Measurements from ENCODE around the gene LRRC63. TPM values are rescaled to one million over a fixed set of nuclear protein-coding genes. Genes with fewer than 3 reads are reported as not detected.

Gene LRRC63
- total RNA-seq, 1 donor from 2014 or later: 0.49 TPM

DNA sequence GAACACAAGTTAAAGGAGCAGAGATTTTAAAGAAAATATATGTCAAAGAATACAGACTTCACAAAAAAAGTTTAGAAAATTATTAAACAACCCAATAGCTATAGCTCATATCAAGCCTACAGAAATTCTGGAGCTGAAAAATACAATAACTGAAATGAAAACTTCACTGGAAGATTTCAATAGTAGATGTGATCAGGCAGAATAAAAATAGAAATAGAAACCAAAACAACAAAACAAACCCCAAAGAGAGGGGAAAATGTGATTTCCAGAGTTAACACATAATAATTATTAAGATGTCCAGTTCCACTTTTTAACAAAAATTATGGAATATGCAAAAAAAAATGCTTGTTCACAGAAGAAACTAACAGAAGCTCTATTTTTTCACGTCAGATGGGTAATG, 23.6 kb downstream of the LRRC63 start:
- no peak for TF ChIP-seq POLR2A (IDR thresholded peaks at IDR 0.05)
- TF ChIP-seq, protein P1, sequence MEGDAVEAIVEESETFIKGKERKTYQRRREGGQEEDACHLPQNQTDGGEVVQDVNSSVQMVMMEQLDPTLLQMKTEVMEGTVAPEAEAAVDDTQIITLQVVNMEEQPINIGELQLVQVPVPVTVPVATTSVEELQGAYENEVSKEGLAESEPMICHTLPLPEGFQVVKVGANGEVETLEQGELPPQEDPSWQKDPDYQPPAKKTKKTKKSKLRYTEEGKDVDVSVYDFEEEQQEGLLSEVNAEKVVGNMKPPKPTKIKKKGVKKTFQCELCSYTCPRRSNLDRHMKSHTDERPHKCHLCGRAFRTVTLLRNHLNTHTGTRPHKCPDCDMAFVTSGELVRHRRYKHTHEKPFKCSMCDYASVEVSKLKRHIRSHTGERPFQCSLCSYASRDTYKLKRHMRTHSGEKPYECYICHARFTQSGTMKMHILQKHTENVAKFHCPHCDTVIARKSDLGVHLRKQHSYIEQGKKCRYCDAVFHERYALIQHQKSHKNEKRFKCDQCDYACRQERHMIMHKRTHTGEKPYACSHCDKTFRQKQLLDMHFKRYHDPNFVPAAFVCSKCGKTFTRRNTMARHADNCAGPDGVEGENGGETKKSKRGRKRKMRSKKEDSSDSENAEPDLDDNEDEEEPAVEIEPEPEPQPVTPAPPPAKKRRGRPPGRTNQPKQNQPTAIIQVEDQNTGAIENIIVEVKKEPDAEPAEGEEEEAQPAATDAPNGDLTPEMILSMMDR (IDR thresholded peaks at IDR 0.05): no peak
- TF ChIP-seq POLR2AphosphoS5 (IDR thresholded peaks at IDR 0.05; ENCODE audit: insufficient read depth in 1 of 2, low read depth in 1 of 2): no peak
- Histone ChIP-seq H3K9me3 (no peaks in the 10 kb centered on the region), H3K4me3 (no peak overlapping the region), H3K27ac (no peak overlapping the region), H3K4me1 (no peaks in the 10 kb centered on the region), H3K27me3 (no peaks in the 10 kb centered on the region), H3K36me3 (no peaks in the 10 kb centered on the region)
- no peak for DNase-seq (ENCODE audit: extremely low spot score in 2 of 2)
- intact Hi-C loops (cut with DNase I): no loop called here

DNA sequence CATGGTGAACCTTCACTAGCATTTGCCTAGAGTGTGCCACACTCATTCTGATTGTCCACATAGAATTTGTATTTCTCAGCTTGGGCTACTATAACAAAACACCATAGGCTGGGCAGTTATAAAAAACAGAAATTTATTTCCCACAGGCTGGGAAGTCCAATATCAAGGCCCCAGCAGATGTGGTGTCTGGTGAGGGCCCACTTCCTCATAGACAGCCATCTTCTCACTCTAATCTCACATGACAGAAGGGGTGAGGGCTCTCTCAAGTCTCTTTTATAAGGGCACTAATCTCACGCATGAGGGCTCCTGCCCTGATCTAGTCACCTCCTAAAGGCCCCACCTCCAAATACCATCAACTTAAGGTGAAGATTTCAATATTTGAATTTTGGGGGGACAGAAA, 53.6 kb downstream of the LRRC63 start:
- Histone ChIP-seq H3K36me3 (no peaks in the 10 kb centered on the region), H3K9me3 (no peaks in the 10 kb centered on the region), H3K4me1 (no peaks in the 10 kb centered on the region), H3K27me3 (no peaks in the 10 kb centered on the region), H3K27ac (no peak overlapping the region), H3K4me3 (no peak overlapping the region)
- TF ChIP-seq POLR2AphosphoS5 (IDR thresholded peaks at IDR 0.05; ENCODE audit: insufficient read depth in 1 of 2, low read depth in 1 of 2) (no peak), POLR2A (IDR thresholded peaks at IDR 0.05) (no peak)
- TF ChIP-seq, protein P1 (IDR thresholded peaks at IDR 0.05): no peak
- no peak for DNase-seq (ENCODE audit: extremely low spot score in 2 of 2)
- intact Hi-C loops (cut with DNase I): no loop called here

DNA sequence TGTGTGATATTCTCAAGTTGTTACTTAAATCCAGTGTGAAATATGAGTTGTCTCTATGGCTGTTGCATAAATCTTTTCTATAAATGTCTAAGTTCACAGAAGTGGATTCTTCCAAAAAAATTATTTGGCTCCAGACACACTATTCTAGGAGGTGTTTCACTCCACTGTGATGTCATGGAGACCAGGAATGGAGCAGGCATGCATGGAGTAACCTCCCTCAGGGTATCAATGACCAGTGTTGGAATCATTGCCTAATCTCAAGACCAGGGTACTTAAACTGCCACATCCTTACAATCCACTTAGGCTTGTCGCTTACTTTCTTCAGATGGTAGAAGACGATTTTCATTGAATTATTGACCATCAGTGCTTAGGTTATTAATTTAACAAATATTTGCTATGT, 55.4 kb downstream of the LRRC63 start:
- intact Hi-C loops (cut with DNase I): no loop called here
- H3K36me3 ChIP-seq: no peaks in the 10 kb centered on the region
- no peak overlapping the region for H3K4me3 ChIP-seq
- H3K27ac ChIP-seq: no peak overlapping the region
- DNase-seq (ENCODE audit: extremely low spot score in 2 of 2): no peak
- TF ChIP-seq POLR2AphosphoS5 (IDR thresholded peaks at IDR 0.05; ENCODE audit: insufficient read depth in 1 of 2, low read depth in 1 of 2): no peak
- TF ChIP-seq, protein P1 (IDR thresholded peaks at IDR 0.05): no peak
- no peak for TF ChIP-seq POLR2A (IDR thresholded peaks at IDR 0.05)
- no peaks in the 10 kb centered on the region for H3K9me3 ChIP-seq
- no peaks in the 10 kb centered on the region for H3K4me1 ChIP-seq
- H3K27me3 ChIP-seq: no peaks in the 10 kb centered on the region

DNA sequence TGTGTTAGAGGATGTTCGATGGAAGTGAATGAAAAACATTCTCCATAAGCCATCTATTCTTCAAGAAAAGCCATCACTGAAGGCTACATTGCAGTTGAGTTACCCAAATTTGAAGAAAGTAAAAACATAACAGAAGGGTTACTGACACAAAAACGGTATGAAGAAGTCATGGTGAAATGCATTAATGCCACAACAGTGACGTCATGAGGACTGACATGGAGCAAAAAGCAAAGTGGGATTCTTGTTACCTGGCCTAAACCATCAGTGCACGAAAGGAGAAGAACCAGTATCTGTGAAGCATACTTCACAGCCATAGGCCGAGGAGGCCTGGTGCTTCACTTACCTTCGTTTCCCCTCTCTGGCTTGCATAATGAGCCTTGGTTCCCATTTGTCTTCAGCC, 58.7 kb downstream of the LRRC63 start:
- H3K9me3 ChIP-seq: no peaks in the 10 kb centered on the region
- intact Hi-C loops (cut with DNase I): no loop called here
- H3K27me3 ChIP-seq: no peaks in the 10 kb centered on the region
- no peaks in the 10 kb centered on the region for H3K36me3 ChIP-seq
- TF ChIP-seq POLR2AphosphoS5 (IDR thresholded peaks at IDR 0.05; ENCODE audit: insufficient read depth in 1 of 2, low read depth in 1 of 2): no peak
- no peak for TF ChIP-seq POLR2A (IDR thresholded peaks at IDR 0.05)
- TF ChIP-seq, protein P1 (IDR thresholded peaks at IDR 0.05): no peak
- no peaks in the 10 kb centered on the region for H3K4me1 ChIP-seq
- no peak overlapping the region for H3K4me3 ChIP-seq
- no peak overlapping the region for H3K27ac ChIP-seq
- no peak for DNase-seq (ENCODE audit: extremely low spot score in 2 of 2)

DNA sequence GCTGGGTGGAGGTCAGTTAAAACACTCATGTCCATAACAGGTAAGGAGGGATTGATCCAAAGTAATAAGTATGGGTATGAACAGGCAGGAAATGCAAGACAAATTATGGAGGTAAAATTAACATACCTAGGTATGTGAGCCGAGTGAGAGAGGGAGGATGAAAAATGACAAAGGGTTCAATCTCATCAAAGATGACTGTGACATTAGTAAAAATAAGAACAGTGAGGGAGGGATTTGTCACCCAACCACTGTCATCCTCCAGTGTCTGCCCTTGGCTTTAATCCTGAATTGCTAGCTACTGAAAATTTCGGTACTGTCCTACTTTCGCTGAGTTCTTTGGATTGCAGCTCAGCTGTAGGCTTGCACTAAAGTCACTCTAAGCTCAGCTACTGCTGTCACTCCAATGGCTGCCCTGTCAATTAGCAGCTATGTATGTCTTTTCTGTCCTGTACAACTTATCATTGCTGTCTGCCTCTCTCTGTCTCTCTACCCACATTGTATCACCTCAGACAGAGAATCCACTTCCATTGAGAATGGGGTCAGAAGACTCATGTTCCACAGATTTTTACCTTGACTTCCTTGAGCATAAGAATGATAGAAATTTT, 62.5 kb downstream of the LRRC63 start:
- Histone ChIP-seq H3K27me3 (no peaks in the 10 kb centered on the region), H3K4me3 (no peak overlapping the region), H3K4me1 (no peaks in the 10 kb centered on the region), H3K9me3 (no peaks in the 10 kb centered on the region), H3K36me3 (no peaks in the 10 kb centered on the region), H3K27ac (no peak overlapping the region)
- intact Hi-C loops (cut with DNase I): no loop called here
- no peak for DNase-seq (ENCODE audit: extremely low spot score in 2 of 2)
- no peak for TF ChIP-seq POLR2A (IDR thresholded peaks at IDR 0.05)
- TF ChIP-seq, protein P1 (IDR thresholded peaks at IDR 0.05): no peak
- no peak for TF ChIP-seq POLR2AphosphoS5 (IDR thresholded peaks at IDR 0.05; ENCODE audit: insufficient read depth in 1 of 2, low read depth in 1 of 2)
